Measurements from ENCODE around the gene WNT16.

The WNT16 gene

GRCh38 chr7:121342631-121343030 is 13.8 kb downstream of the WNT16 start:
- in situ Hi-C loops (cut with MboI; ENCODE audit: low pct_unique_long_range_greater_than_20kb, low sequenced_read_pairs, unreplicated experiment), result loop anchor here (25.0 kb wide), 1 partner anchor 205 kb away; no protein-coding TSS in a partner anchor
- no peak for DNase-seq (ENCODE audit: low spot score)
- TF ChIP-seq, protein P1, sequence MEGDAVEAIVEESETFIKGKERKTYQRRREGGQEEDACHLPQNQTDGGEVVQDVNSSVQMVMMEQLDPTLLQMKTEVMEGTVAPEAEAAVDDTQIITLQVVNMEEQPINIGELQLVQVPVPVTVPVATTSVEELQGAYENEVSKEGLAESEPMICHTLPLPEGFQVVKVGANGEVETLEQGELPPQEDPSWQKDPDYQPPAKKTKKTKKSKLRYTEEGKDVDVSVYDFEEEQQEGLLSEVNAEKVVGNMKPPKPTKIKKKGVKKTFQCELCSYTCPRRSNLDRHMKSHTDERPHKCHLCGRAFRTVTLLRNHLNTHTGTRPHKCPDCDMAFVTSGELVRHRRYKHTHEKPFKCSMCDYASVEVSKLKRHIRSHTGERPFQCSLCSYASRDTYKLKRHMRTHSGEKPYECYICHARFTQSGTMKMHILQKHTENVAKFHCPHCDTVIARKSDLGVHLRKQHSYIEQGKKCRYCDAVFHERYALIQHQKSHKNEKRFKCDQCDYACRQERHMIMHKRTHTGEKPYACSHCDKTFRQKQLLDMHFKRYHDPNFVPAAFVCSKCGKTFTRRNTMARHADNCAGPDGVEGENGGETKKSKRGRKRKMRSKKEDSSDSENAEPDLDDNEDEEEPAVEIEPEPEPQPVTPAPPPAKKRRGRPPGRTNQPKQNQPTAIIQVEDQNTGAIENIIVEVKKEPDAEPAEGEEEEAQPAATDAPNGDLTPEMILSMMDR (IDR thresholded peaks at IDR 0.05; ENCODE audit: extremely low read depth, insufficient read depth, missing control alignments), result no peak

DNA sequence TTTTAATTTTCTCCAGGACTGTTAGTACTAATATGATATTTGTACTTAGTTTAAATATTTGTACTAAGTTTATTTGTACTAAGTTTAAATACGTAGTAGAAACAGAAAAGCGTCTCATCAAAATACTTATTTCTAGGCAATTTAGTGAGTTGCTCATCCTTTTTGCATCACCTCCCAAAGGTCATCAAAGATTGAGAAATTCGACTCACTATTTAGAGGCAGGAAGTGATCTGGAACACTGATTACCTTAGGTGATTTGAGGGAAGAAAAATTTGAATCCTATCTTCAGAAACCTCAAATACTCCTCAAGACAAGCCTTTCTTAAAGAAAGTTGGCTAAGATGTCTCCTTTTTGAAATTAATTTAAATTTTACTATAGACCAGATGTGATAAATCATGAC is 14.5 kb downstream of the WNT16 start:
- in situ Hi-C loops (cut with MboI; ENCODE audit: low pct_unique_long_range_greater_than_20kb, low sequenced_read_pairs, unreplicated experiment), result loop anchor here (25.0 kb wide), 1 partner anchor 206 kb away; no protein-coding TSS in a partner anchor
- DNase-seq (ENCODE audit: low spot score), result no peak
- TF ChIP-seq, protein P1 (IDR thresholded peaks at IDR 0.05; ENCODE audit: extremely low read depth, insufficient read depth, missing control alignments), result no peak

DNA sequence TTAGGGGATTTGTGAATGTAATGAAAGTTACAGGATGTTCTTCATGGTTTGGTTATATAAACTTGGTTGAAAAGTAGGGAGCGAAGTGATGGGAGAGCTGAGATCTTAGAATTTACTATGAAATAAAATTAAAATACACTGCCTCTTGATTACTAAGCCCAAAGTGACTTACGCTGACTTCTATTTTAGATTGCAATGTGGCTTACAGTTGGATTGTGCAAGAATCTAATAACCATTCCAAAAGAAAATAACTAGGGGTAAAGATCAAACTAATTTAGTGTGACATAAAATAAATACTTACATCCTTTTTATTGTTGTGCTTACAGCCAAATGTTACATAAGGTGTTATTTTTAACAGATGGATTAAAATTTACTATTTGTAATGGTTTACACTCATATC is 15.3 kb downstream of the WNT16 start:
- DNase-seq (ENCODE audit: low spot score), result no peak
- in situ Hi-C loops (cut with MboI; ENCODE audit: low pct_unique_long_range_greater_than_20kb, low sequenced_read_pairs, unreplicated experiment), result loop anchor here (25.0 kb wide), 1 partner anchor 207 kb away; no protein-coding TSS in a partner anchor
- TF ChIP-seq, protein P1 (IDR thresholded peaks at IDR 0.05; ENCODE audit: extremely low read depth, insufficient read depth, missing control alignments), result no peak

GRCh38 chr7:121344497-121344896 is 15.7 kb downstream of the WNT16 start:
- DNase-seq (ENCODE audit: low spot score), result no peak
- in situ Hi-C loops (cut with MboI; ENCODE audit: low pct_unique_long_range_greater_than_20kb, low sequenced_read_pairs, unreplicated experiment), result loop anchor here (25.0 kb wide), 1 partner anchor 207 kb away; no protein-coding TSS in a partner anchor
- TF ChIP-seq, protein P1 (IDR thresholded peaks at IDR 0.05; ENCODE audit: extremely low read depth, insufficient read depth, missing control alignments), result no peak

GRCh38 chr7:121351682-121352081 is 22.9 kb downstream of the WNT16 start:
- TF ChIP-seq, protein P1 (IDR thresholded peaks at IDR 0.05; ENCODE audit: extremely low read depth, insufficient read depth, missing control alignments), result no peak
- DNase-seq (ENCODE audit: low spot score), result no peak
- in situ Hi-C loops (cut with MboI; ENCODE audit: low pct_unique_long_range_greater_than_20kb, low sequenced_read_pairs, unreplicated experiment), result loop anchor here (25.0 kb wide), 1 partner anchor 636 kb away; no protein-coding TSS in a partner anchor

- TF ChIP-seq, protein P1 (IDR thresholded peaks at IDR 0.05; ENCODE audit: extremely low read depth, insufficient read depth, missing control alignments), result no peak
- no peak for DNase-seq (ENCODE audit: low spot score)
- in situ Hi-C loops (cut with MboI; ENCODE audit: low pct_unique_long_range_greater_than_20kb, low sequenced_read_pairs, unreplicated experiment), result loop anchor here (25.0 kb wide), 1 partner anchor 635 kb away; no protein-coding TSS in a partner anchor
Observed at GRCh38 chr7:121352323-121352722, 23.5 kb downstream of the WNT16 start.
